Stimulated activated CD4-positive, alpha-beta T cell treated with anti-CD3 and anti-CD28 coated beads, TNF-alpha, amount 100 ng/mL, for 4 hours (primary cell): ENCODE measurements around the gene ECM2.

ENCODE experiments used
- DNase-seq, 3 experiments: peaks; one replicate each; pipeline ENCODE4 v3.0.0-alpha.2; 2020; ENCODE audit warnings: low read depth in 3 of 3

Gene ECM2

GRCh38 chr9:92527832-92528521 lies 7.8 kb downstream of the ECM2 start:
- no peak for DNase-seq

GRCh38 chr9:92527291-92527828 lies 8.4 kb downstream of the ECM2 start:
- DNase-seq, result no peak

GRCh38 chr9:92525306-92525705 lies 10.5 kb downstream of the ECM2 start:
- DNase-seq, result no peak

- DNase-seq, result no peak
Observed at GRCh38 chr9:92524881-92525280, 10.9 kb downstream of the ECM2 start.

GRCh38 chr9:92522983-92523970 lies 12.5 kb downstream of the ECM2 start:
- DNase-seq, result no peak

GRCh38 chr9:92520837-92521236 lies 15.0 kb downstream of the ECM2 start:
- DNase-seq, result no peak

- no peak for DNase-seq
Observed at GRCh38 chr9:92518199-92518598, 17.6 kb downstream of the ECM2 start.

GRCh38 chr9:92517046-92517445 lies 18.7 kb downstream of the ECM2 start:
- no peak for DNase-seq

GRCh38 chr9:92516521-92516920 lies 19.3 kb downstream of the ECM2 start:
- DNase-seq, result no peak

- no peak for DNase-seq
Observed at GRCh38 chr9:92514635-92515034, 21.2 kb downstream of the ECM2 start.

GRCh38 chr9:92513349-92513748 lies 22.4 kb downstream of the ECM2 start:
- DNase-seq, result no peak

- no peak for DNase-seq
Observed at GRCh38 chr9:92512622-92513021, 23.2 kb downstream of the ECM2 start.

- DNase-seq, result no peak
Observed at GRCh38 chr9:92510747-92511146, 25.0 kb downstream of the ECM2 start.

GRCh38 chr9:92509050-92509449 lies 26.7 kb downstream of the ECM2 start:
- no peak for DNase-seq

GRCh38 chr9:92508018-92508820 lies 27.6 kb downstream of the ECM2 start:
- DNase-seq, result no peak

GRCh38 chr9:92507496-92507895 lies 28.3 kb downstream of the ECM2 start:
- no peak for DNase-seq

GRCh38 chr9:92507005-92507404 lies 28.8 kb downstream of the ECM2 start:
- no peak for DNase-seq

GRCh38 chr9:92506184-92506857 lies 29.5 kb downstream of the ECM2 start:
- DNase-seq, result no peak

GRCh38 chr9:92504881-92505280 lies 30.9 kb downstream of the ECM2 start:
- no peak for DNase-seq

GRCh38 chr9:92503156-92503555 lies 32.6 kb downstream of the ECM2 start:
- no peak for DNase-seq

- DNase-seq, result no peak
Observed at GRCh38 chr9:92501671-92502393, 34.0 kb downstream of the ECM2 start.
